ENCODE data around the gene LTC4S.
"Not testable (repeated sequence)": the region's sequence is repeated elsewhere in the genome, so short reads cannot be mapped to it uniquely, and the experiment has no call there.

Gene LTC4S

GRCh38 chr5:179829732-179830435 is 36.1 kb downstream of the LTC4S start:
- DNase-seq = no peak

- DNase-seq = no peak
These were observed 37.2 kb downstream of the LTC4S start for GRCh38 chr5:179830818-179831468.

DNA sequence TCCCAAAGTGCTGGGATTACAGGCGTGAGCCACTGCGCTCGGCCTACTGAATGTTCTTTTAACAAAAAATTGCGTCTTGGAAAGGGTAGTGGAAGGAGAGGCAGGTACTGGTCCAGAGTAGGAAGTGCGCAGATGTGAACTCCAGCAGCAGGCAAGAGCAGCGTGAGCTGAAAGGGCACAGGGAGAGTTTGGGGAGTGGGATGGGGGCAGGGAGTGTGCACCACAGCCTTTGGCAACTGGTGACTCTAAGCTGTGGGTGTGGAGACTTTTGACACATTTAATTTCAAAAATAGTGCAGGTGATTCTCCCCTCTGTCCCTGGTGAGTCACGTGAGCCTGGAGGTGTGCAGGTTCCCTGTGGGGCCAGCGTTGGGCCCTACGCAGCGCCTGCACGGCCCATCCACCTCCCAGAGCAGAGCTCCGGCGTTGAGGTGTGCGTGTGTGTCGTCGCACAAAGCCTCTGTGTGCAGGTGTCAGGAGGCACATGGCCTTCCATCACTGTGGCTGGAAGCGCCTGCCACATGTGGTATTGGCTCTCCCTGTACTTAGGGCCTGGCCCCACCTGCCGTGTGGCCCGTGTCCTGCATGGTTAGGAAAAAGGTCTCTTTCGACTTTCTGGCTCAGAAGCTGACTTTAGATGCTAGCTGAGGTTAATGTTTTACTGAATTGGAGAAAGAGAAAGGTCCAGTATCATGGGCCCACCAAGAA is 38.4 kb downstream of the LTC4S start:
- DNase-seq = no peak

GRCh38 chr5:179833056-179833708 is 39.4 kb downstream of the LTC4S start:
- no peak for DNase-seq

- no peak for DNase-seq
These were observed 39.9 kb downstream of the LTC4S start for GRCh38 chr5:179833709-179834070.

- no peak for DNase-seq
These were observed 40.3 kb downstream of the LTC4S start for GRCh38 chr5:179834120-179834519.

DNA sequence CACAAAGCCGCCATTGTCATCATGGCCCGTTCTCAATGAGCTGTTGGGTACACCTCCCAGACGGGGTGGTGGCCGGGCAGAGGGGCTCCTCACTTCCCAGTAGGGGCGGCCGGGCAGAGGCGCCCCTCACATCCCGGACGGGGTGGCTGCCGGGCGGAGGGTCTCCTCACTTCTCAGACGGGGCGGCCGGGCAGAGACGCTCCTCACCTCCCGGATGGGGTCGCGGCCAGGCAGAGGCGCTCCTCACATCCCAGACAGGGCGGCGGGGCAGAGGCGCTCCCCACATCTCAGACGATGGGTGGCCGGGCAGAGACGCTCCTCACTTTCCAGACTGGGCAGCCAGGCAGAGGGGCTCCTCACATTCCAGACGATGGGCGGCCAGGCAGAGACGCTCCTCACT is 41.1 kb downstream of the LTC4S start:
- DNase-seq = not testable (repeated sequence)

DNA sequence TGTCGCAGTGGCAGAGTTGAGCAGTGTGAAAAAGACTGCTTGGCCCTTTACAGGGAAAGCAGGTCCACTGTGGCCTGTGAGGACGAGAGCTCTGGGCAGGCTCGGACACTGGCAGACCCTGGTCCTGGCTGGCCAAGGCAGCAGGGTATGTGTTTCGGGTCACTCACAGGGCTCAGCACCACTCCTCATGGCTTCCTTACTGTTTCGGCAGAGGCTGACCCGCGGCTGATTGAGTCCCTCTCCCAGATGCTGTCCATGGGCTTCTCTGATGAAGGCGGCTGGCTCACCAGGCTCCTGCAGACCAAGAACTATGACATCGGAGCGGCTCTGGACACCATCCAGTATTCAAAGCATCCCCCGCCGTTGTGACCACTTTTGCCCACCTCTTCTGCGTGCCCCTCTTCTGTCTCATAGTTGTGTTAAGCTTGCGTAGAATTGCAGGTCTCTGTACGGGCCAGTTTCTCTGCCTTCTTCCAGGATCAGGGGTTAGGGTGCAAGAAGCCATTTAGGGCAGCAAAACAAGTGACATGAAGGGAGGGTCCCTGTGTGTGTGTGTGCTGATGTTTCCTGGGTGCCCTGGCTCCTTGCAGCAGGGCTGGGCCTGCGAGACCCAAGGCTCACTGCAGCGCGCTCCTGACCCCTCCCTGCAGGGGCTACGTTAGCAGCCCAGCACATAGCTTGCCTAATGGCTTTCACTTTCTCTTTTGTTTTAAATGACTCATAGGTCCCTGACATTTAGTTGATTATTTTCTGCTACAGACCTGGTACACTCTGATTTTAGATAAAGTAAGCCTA is 42.6 kb downstream of the LTC4S start:
- DNase-seq = no peak

DNA sequence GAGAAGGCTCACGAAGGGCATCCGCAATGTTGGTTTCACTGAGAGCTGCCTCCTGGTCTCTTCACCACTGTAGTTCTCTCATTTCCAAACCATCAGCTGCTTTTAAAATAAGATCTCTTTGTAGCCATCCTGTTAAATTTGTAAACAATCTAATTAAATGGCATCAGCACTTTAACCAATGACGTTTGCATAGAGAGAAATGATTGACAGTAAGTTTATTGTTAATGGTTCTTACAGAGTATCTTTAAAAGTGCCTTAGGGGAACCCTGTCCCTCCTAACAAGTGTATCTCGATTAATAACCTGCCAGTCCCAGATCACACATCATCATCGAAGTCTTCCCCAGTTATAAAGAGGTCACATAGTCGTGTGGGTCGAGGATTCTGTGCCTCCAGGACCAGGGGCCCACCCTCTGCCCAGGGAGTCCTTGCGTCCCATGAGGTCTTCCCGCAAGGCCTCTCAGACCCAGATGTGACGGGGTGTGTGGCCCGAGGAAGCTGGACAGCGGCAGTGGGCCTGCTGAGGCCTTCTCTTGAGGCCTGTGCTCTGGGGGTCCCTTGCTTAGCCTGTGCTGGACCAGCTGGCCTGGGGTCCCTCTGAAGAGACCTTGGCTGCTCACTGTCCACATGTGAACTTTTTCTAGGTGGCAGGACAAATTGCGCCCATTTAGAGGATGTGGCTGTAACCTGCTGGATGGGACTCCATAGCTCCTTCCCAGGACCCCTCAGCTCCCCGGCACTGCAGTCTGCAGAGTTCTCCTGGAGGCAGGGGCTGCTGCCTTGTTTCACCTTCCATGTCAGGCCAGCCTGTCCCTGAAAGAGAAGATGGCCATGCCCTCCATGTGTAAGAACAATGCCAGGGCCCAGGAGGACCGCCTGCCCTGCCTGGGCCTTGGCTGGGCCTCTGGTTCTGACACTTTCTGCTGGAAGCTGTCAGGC is 43.6 kb downstream of the LTC4S start:
- DNase-seq = no peak

DNA sequence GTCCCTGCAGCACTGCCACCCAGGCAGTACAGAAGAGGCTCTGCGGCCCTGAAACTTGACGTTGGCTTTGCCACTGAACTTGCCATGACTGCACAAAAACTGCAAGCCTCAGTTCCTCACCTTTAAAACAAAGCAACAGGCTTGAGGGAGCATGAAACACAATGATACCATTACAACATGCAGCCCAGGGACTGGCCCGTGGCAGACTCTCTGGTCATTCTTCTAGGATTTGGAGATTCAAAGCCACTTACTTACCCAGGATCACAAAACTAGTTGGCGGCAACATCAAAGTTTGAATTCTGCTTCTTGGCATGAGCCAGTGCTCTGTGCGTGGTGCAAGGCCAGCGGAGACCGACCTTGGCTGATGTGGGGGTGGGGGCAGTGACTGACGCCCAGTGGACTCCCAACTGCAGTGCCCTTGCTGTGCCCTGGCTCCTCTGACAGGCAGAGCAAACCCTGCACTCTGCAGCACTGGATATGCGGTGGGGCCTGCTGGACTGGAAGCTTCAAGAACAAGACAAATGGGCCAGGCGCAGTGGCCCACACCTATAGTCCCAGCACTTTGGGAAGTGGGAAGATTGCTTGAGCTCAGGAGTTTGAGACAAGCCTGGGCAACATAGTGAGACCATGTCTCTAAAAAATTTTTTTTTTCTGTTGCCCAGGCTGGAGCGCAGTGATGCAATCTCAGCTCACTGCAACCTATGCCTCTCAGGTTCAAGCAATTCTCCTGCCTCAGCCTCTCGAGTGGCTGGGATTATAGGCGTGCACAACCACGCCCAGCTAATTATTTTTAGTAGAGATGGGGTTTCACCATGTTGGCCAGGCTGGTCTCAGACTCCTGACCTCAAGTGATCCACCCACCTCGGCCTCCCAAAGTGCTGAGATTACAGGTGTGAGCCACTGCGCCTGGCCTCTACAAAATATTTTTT is 45.8 kb downstream of the LTC4S start:
- DNase-seq = no peak

- DNase-seq = no peak
These were observed 46.5 kb downstream of the LTC4S start for GRCh38 chr5:179840321-179840720.

GRCh38 chr5:179840766-179841165 is 47.0 kb downstream of the LTC4S start:
- no peak for DNase-seq

DNA sequence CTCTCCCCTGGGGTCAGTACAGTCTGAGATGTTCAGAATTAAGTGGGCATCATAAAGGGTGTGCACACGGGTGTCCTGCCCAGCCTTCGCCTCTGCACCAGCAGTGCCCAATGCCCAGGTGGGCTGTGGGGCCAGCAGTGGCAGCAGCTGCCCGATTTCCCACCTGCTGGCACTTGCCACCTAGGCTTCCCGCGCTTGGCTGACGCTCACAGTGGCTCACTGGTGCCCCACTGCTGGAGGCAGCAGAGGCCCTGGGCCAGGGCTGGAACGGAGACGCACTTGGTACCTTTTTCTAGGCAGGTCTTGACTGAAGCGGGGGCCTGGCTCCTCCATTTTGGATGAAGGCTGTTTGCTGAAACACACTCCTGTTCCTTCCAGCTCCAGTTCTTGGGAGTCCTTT is 47.8 kb downstream of the LTC4S start:
- DNase-seq = no peak
